ENCODE results near the gene MEGF8. TPM values are rescaled to one million over a fixed set of nuclear protein-coding genes. Genes with fewer than 3 reads are reported as not detected.
A peak's percentile ranks its signal among the peaks of the same experiment; 100 is the strongest.

The MEGF8 gene
- total and polyA plus RNA-seq, 2 of the 13 experiments (the other 11 are each of a cell fraction or from before 2014, with no cell fraction given): 4.0 to 8.8 TPM

- TF ChIP-seq, protein P1, sequence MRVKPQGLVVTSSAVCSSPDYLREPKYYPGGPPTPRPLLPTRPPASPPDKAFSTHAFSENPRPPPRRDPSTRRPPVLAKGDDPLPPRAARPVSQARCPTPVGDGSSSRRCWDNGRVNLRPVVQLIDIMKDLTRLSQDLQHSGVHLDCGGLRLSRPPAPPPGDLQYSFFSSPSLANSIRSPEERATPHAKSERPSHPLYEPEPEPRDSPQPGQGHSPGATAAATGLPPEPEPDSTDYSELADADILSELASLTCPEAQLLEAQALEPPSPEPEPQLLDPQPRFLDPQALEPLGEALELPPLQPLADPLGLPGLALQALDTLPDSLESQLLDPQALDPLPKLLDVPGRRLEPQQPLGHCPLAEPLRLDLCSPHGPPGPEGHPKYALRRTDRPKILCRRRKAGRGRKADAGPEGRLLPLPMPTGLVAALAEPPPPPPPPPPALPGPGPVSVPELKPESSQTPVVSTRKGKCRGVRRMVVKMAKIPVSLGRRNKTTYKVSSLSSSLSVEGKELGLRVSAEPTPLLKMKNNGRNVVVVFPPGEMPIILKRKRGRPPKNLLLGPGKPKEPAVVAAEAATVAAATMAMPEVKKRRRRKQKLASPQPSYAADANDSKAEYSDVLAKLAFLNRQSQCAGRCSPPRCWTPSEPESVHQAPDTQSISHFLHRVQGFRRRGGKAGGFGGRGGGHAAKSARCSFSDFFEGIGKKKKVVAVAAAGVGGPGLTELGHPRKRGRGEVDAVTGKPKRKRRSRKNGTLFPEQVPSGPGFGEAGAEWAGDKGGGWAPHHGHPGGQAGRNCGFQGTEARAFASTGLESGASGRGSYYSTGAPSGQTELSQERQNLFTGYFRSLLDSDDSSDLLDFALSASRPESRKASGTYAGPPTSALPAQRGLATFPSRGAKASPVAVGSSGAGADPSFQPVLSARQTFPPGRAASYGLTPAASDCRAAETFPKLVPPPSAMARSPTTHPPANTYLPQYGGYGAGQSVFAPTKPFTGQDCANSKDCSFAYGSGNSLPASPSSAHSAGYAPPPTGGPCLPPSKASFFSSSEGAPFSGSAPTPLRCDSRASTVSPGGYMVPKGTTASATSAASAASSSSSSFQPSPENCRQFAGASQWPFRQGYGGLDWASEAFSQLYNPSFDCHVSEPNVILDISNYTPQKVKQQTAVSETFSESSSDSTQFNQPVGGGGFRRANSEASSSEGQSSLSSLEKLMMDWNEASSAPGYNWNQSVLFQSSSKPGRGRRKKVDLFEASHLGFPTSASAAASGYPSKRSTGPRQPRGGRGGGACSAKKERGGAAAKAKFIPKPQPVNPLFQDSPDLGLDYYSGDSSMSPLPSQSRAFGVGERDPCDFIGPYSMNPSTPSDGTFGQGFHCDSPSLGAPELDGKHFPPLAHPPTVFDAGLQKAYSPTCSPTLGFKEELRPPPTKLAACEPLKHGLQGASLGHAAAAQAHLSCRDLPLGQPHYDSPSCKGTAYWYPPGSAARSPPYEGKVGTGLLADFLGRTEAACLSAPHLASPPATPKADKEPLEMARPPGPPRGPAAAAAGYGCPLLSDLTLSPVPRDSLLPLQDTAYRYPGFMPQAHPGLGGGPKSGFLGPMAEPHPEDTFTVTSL (CRISPR knock-in tag; IDR thresholded peaks at IDR 0.05; ENCODE audit: borderline replicate concordance): no peak
- TF ChIP-seq POLR2A (IDR thresholded peaks at IDR 0.05; ENCODE audit: insufficient read depth in 1 of 2, low read depth in 2 of 2, low read length in 2 of 2) (peak in 1 of 2 experiments; percentile 65; a peak in 2 of 4 replicates), MBD4 (IDR thresholded peaks at IDR 0.05; ENCODE audit: borderline replicate concordance, low read length) (no peak), ZNF597 (CRISPR knock-in tag; IDR thresholded peaks at IDR 0.05) (no peak), ZNF558 (CRISPR knock-in tag; IDR thresholded peaks at IDR 0.05; ENCODE audit: borderline replicate concordance) (no peak), CHD4 (IDR thresholded peaks at IDR 0.05; ENCODE audit: borderline replicate concordance, low read length) (no peak), SATB2 (CRISPR knock-in tag; IDR thresholded peaks at IDR 0.05) (no peak), PATZ1 (CRISPR knock-in tag; IDR thresholded peaks at IDR 0.05) (0 out of 2 replicates have a peak, but pooled peaks have one; percentile 27), ZNF644 (CRISPR knock-in tag; IDR thresholded peaks at IDR 0.05; ENCODE audit: low read depth) (no peak), ZNF652 (CRISPR knock-in tag; IDR thresholded peaks at IDR 0.05; ENCODE audit: borderline replicate concordance, low read depth) (no peak), PRDM10 (CRISPR knock-in tag; IDR thresholded peaks at IDR 0.05; ENCODE audit: low read depth) (peak; percentile 59; the same call in 1 of the 2 replicates), ZNF17 (CRISPR knock-in tag; IDR thresholded peaks at IDR 0.05) (no peak), GFI1 (CRISPR knock-in tag; IDR thresholded peaks at IDR 0.05; ENCODE audit: borderline replicate concordance) (no peak)
These were observed 8.9 kb upstream of the MEGF8 start (continued) for GRCh38 chr19:42316223-42317211.
